ENCODE measurements around the gene SLC27A1.

GRCh38 chr19:17522988-17523872 is 52.9 kb downstream of the SLC27A1 start:
- TF ChIP-seq CTCF (IDR thresholded peaks at IDR 0.05) (no peak), POLR2A (IDR thresholded peaks at IDR 0.05) (no peak), POLR2AphosphoS5 (IDR thresholded peaks at IDR 0.05) (no peak), EP300 (IDR thresholded peaks at IDR 0.05) (no peak)

All from suprapubic skin (tissue), 4 donors.